ENCODE data around the gene SHKBP1. TPM values are rescaled to one million over a fixed set of nuclear protein-coding genes. Genes with fewer than 3 reads are reported as not detected.

SHKBP1 gene
- polyA plus RNA-seq, 3 donors: 234 to 324 (median 284) TPM

DNA sequence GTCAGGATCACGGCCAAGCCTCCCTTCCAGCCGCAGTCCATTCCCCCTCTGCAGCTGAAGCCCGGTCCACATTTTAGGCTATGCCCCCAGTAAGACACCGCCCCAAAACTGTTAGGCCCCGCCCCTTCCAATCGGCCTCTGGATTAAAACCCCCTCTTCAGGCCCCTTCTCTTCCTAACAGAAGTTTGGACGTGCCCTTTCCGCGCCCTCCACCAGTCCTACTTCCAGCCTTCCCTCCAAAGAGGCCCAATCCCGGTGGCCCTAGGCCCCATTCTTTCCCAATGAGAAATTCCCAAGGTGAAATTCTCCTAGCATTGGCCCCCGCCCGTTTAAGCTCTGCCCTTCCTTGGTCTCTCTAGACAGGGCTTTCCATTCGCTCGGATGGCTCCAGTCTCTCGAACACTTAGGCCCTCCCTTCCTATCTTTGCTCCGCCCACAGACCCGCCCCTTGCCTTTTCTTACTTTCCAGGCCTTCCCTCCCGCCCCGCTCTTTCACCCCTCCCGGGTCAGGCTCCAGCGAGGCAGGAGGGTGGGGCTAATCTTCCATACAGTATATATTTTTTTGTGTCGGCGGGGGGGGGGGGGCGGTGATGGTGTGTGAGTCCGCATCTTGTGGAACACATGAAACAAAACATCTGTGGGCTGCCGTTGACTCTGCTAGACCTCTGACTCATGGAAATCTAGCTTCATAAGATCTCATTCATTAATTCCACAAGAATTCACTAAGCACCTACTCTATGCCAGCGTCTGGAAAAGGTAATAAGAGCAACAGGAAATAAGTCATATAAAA is 38.1 kb downstream of the SHKBP1 start:
- no peak for TF ChIP-seq CTCF (IDR thresholded peaks at IDR 0.05)
- Mint-ChIP-seq H3K36me3 (peaks cover 3 to 19% of the 10 kb centered on the region in 2 donors), H3K4me3 (peak overlapping the region; percentile 87 to 92), H3K4me1 (peaks cover 42% of the 10 kb centered on the region), H3K9me3 (peaks cover 0 to 5% (median 0%) of the 10 kb centered on the region in 7 donors), H3K27ac (peak overlapping the region; percentile 62 to 92 (median 75)), H3K27me3 (ENCODE audit: low read depth in 3 of 3) (peaks cover 14 to 29% (median 23%) of the 10 kb centered on the region in 3 donors)
- H3K27ac ChIP-seq (ENCODE audit: low read depth in 1 of 2, low read length in 2 of 2): peak overlapping the region in 1 of 2 donors; percentile 78
- peak overlapping the region; percentile 32 to 92 (median 42) for H3K4me3 ChIP-seq (replicated peaks in 1 of 3; ENCODE audit: low read depth in 2 of 3, low read length in 3 of 3)
- 8% methylated on average over 12 of the region's 27 CpGs for WGBS (ENCODE audit: insufficient coverage)
- no peaks in the 10 kb centered on the region for H3K9me3 ChIP-seq (replicated peaks in 1 of 2; ENCODE audit: control insufficient read depth in 1 of 2, insufficient read depth in 1 of 2, low read length in 2 of 2)
- no peaks in the 10 kb centered on the region for H3K79me2 ChIP-seq (ENCODE audit: insufficient read depth, low read length)
- intact Hi-C loops (cut with micrococcal nuclease): no loop called here
- peaks cover 0 to 6% of the 10 kb centered on the region in 2 donors for H3K27me3 ChIP-seq (ENCODE audit: control insufficient read depth in 2 of 2, insufficient read depth in 2 of 2, low read length in 2 of 2)
- peak; percentile 45 to 53 (median 52) for DNase-seq
- peak overlapping the region; percentile 89 for H2AFZ ChIP-seq (ENCODE audit: insufficient read depth, low read depth, low read length, poor library complexity, severe bottlenecking)
- H3K4me1 ChIP-seq (ENCODE audit: control insufficient read depth in 1 of 2, insufficient read depth in 2 of 2, low read length in 2 of 2): peaks cover 32 to 43% of the 10 kb centered on the region in 2 donors
- H3K4me2 ChIP-seq (replicated peaks; ENCODE audit: extremely low read depth, low read length, poor library complexity, severe bottlenecking): peak overlapping the region; percentile 96
- H3K36me3 ChIP-seq (replicated peaks in 1 of 2; ENCODE audit: control insufficient read depth in 1 of 2, insufficient read depth in 2 of 2, low read length in 2 of 2): peaks cover 0 to 9% of the 10 kb centered on the region in 2 donors
- no peaks in the 10 kb centered on the region for H4K20me1 ChIP-seq (ENCODE audit: insufficient read depth, low read length)
- peak overlapping the region; percentile 71 for H3K9ac ChIP-seq (ENCODE audit: insufficient read depth, low read length, poor library complexity, severe bottlenecking)

DNA sequence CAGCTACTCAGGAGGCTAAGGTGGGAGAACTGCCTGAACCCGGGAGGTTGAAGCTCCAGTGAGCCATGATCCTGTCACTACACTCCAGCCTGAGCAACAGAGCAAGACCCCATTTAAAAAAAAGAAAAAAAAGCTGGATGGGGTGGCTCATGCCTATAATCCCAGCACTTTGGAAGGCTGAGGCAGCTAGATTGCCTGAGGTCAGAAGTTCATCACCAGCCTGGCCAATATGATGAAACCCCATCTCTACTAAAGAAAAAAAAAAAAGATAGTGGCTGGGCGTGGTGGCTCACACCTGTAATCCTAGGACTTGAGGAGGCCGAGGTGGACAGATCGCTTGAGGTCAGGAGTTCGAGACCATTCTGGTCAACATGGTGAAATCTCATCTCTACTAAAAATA is 39.5 kb downstream of the SHKBP1 start:
- H3K4me3 Mint-ChIP-seq: no peak overlapping the region
- peaks cover 14 to 23% (median 19%) of the 10 kb centered on the region in 3 donors for H3K27me3 Mint-ChIP-seq (ENCODE audit: low read depth in 3 of 3)
- peaks cover 0 to 2% (median 0%) of the 10 kb centered on the region in 7 donors for H3K9me3 Mint-ChIP-seq
- Histone ChIP-seq H3K27me3 (ENCODE audit: control insufficient read depth in 2 of 2, insufficient read depth in 2 of 2, low read length in 2 of 2) (peaks cover 0 to 6% of the 10 kb centered on the region in 2 donors), H3K9ac (ENCODE audit: insufficient read depth, low read length, poor library complexity, severe bottlenecking) (no peak overlapping the region), H3K4me1 (ENCODE audit: control insufficient read depth in 1 of 2, insufficient read depth in 2 of 2, low read length in 2 of 2) (peaks cover 20 to 29% of the 10 kb centered on the region in 2 donors), H3K36me3 (replicated peaks in 1 of 2; ENCODE audit: control insufficient read depth in 1 of 2, insufficient read depth in 2 of 2, low read length in 2 of 2) (peaks cover 0 to 12% of the 10 kb centered on the region in 2 donors), H3K79me2 (ENCODE audit: insufficient read depth, low read length) (no peaks in the 10 kb centered on the region), H3K4me3 (replicated peaks in 1 of 3; ENCODE audit: low read depth in 2 of 3, low read length in 3 of 3) (no peak overlapping the region), H3K4me2 (replicated peaks; ENCODE audit: extremely low read depth, low read length, poor library complexity, severe bottlenecking) (no peak overlapping the region), H3K27ac (ENCODE audit: low read depth in 1 of 2, low read length in 2 of 2) (no peak overlapping the region), H2AFZ (ENCODE audit: insufficient read depth, low read depth, low read length, poor library complexity, severe bottlenecking) (no peak overlapping the region), H3K9me3 (replicated peaks in 1 of 2; ENCODE audit: control insufficient read depth in 1 of 2, insufficient read depth in 1 of 2, low read length in 2 of 2) (no peaks in the 10 kb centered on the region), H4K20me1 (ENCODE audit: insufficient read depth, low read length) (no peaks in the 10 kb centered on the region)
- intact Hi-C loops (cut with micrococcal nuclease): no loop called here
- no peak overlapping the region for H3K27ac Mint-ChIP-seq
- peaks cover 28% of the 10 kb centered on the region for H3K4me1 Mint-ChIP-seq
- TF ChIP-seq CTCF (IDR thresholded peaks at IDR 0.05): no peak
- peaks cover 13 to 17% of the 10 kb centered on the region in 2 donors for H3K36me3 Mint-ChIP-seq
- WGBS (ENCODE audit: insufficient coverage): no CpG with 5 or more reads among the region's 5 CpGs
- DNase-seq: no peak
